GM23248 (cell line): ENCODE results near the gene NRF1. TPM values are rescaled to one million over a fixed set of nuclear protein-coding genes. Genes with fewer than 3 reads are reported as not detected.

ENCODE experiments used
- DNase-seq: peaks from one replicate; pipeline ENCODE4 v3.0.0-alpha.2; 2015
- H2AFZ ChIP-seq: fragments of 200-600 bp; sonication (generic); 2 replicates; pipeline ENCODE4 v1.6.1; 2016; ENCODE audit warnings: antibody characterized with exemption
- H3F3A ChIP-seq: fragments of 200-600 bp; sonication (generic); 2 replicates; pipeline ENCODE4 v1.6.1; 2016; ENCODE audit warnings: mild to moderate bottlenecking, antibody characterized with exemption, mixed run types; ENCODE audit not compliant: insufficient read depth
- H3K27ac ChIP-seq: fragments of 200-600 bp; sonication (generic); 2 replicates; pipeline ENCODE4 v1.5.1; 2016; ENCODE audit warnings: mild to moderate bottlenecking
- H3K27me3 ChIP-seq: fragments of 200-600 bp; sonication (generic); replicated peaks from 2 replicates; pipeline ENCODE4 v1.6.1; 2016; ENCODE audit warnings: mild to moderate bottlenecking; ENCODE audit not compliant: insufficient read depth
- H3K36me3 ChIP-seq: fragments of 200-600 bp; sonication (generic); 2 replicates; pipeline ENCODE4 v1.6.1; 2016; ENCODE audit warnings: low read depth, mild to moderate bottlenecking
- H3K4me1 ChIP-seq: fragments of 200-600 bp; sonication (generic); 2 replicates; pipeline ENCODE4 v1.6.1; 2016; ENCODE audit warnings: mild to moderate bottlenecking; ENCODE audit not compliant: insufficient read depth
- H3K4me2 ChIP-seq: fragments of 200-600 bp; sonication (generic); one replicate; pipeline ENCODE4 v1.6.1; 2016; ENCODE audit warnings: mild to moderate bottlenecking; ENCODE audit not compliant: unreplicated experiment
- H3K4me3 ChIP-seq: fragments of 200-600 bp; sonication (generic); 2 replicates; pipeline ENCODE4 v1.5.1; 2016; ENCODE audit warnings: mild to moderate bottlenecking
- H3K79me2 ChIP-seq: fragments of 200-600 bp; sonication (generic); 2 replicates; pipeline ENCODE4 v1.6.1; 2016; ENCODE audit warnings: mild to moderate bottlenecking; ENCODE audit not compliant: insufficient read depth
- H3K9ac ChIP-seq: fragments of 200-600 bp; sonication (generic); 2 replicates; pipeline ENCODE4 v1.6.1; 2016; ENCODE audit warnings: mild to moderate bottlenecking
- H3K9me2 ChIP-seq: fragments of 200-600 bp; sonication (generic); 2 replicates; pipeline ENCODE4 v1.6.1; 2016; ENCODE audit warnings: mixed run types, mild to moderate bottlenecking, moderate library complexity; ENCODE audit not compliant: insufficient read depth
- H3K9me3 ChIP-seq: fragments of 200-600 bp; sonication (generic); one replicate; pipeline ENCODE4 v1.6.1; 2017; ENCODE audit warnings: low read depth
- H4K20me1 ChIP-seq: fragments of 200-600 bp; sonication (generic); 2 replicates; pipeline ENCODE4 v1.6.0; 2016; ENCODE audit not compliant: insufficient read depth
- EZH2 ChIP-seq: fragments of 200-600 bp; sonication (generic); IDR thresholded peaks from 2 replicates; pipeline ENCODE4 v1.6.1; 2018; ENCODE audit warnings: antibody characterized with exemption, mild to moderate bottlenecking; ENCODE audit not compliant: insufficient read depth, poor library complexity, severe bottlenecking
- EZH2phosphoT487 ChIP-seq: fragments of 200-600 bp; sonication (generic); IDR thresholded peaks from 2 replicates; pipeline ENCODE4 v1.6.1; 2018; ENCODE audit warnings: antibody characterized with exemption, moderate library complexity, mild to moderate bottlenecking, low read depth; ENCODE audit not compliant: insufficient read depth
- WGBS, 2 experiments: methylation state at CpG; one replicate each; pipeline ENCODE4 v1.1.6; 2015 to 2017; ENCODE audit warnings: low lambda C conversion rate in 2 of 2, low coverage in 1 of 2; ENCODE audit errors: missing lambda C conversion rate in 2 of 2; 5-methylcytosine and 5-hydroxymethylcytosine counted together
- in situ Hi-C: fragments of 300-500 bp; cut with MboI; formaldehyde crosslinking; loops from 2 replicates; pipeline ENCODE4 v1.15.0; 2020
- polyA plus RNA-seq: library from polyadenylated mRNA; unstranded; fragments of >200 nt; fragmentation: Nextera tagmentation; extraction: Ambion mirVana; gene quantifications from 2 replicates; pipeline ENCODE4 v1.2.1, GENCODE V29; 2016
- total RNA-seq: library from RNA; depleted of rRNA; stranded (reverse); fragments of >200 nt; shearing (Covaris generic); gene quantifications from 2 replicates; pipeline ENCODE4 v1.2.3, GENCODE V29; 2014

NRF1 gene
- total and polyA plus RNA-seq, 2 experiments from 2014 or later = 3.5 to 11.1 TPM

- Histone ChIP-seq H3F3A (no peaks in the 10 kb centered on the region), H3K4me3 (no peak overlapping the region), H3K79me2 (no peaks in the 10 kb centered on the region), H2AFZ (no peak overlapping the region), H4K20me1 (no peaks in the 10 kb centered on the region), H3K9me2 (no peaks in the 10 kb centered on the region), H3K4me2 (no peak overlapping the region), H3K4me1 (no peaks in the 10 kb centered on the region), H3K9me3 (no peaks in the 10 kb centered on the region), H3K9ac (no peak overlapping the region), H3K36me3 (no peaks in the 10 kb centered on the region), H3K27ac (no peak overlapping the region), H3K27me3 (no peaks in the 10 kb centered on the region)
- DNase-seq = no peak
- in situ Hi-C loops = no loop called here
- WGBS, 2 experiments = 66 to 70% methylated on average over 7 of the region's 7 CpGs
- TF ChIP-seq EZH2phosphoT487 (no peak), EZH2 (no peak)
Observed at GRCh38 chr7:129764247-129765084, 152.9 kb downstream of the NRF1 start.

GRCh38 chr7:129765352-129765751 is 153.8 kb downstream of the NRF1 start:
- Histone ChIP-seq H3K9me3 (no peaks in the 10 kb centered on the region), H3K79me2 (no peaks in the 10 kb centered on the region), H3K4me3 (no peak overlapping the region), H3K27me3 (no peaks in the 10 kb centered on the region), H3F3A (no peaks in the 10 kb centered on the region), H3K27ac (no peak overlapping the region), H3K4me2 (no peak overlapping the region), H3K4me1 (no peaks in the 10 kb centered on the region), H4K20me1 (no peaks in the 10 kb centered on the region), H2AFZ (no peak overlapping the region), H3K9me2 (no peaks in the 10 kb centered on the region), H3K9ac (no peak overlapping the region), H3K36me3 (no peaks in the 10 kb centered on the region)
- DNase-seq = no peak
- TF ChIP-seq EZH2phosphoT487 (no peak), EZH2 (no peak)
- 68 to 76% methylated on average over 3 of the region's 3 CpGs for WGBS, 2 experiments
- in situ Hi-C loops = no loop called here

GRCh38 chr7:129767120-129768015 is 155.8 kb downstream of the NRF1 start:
- in situ Hi-C loops = no loop called here
- no peak overlapping the region for H3K4me2 ChIP-seq
- TF ChIP-seq EZH2 = no peak
- no peak for TF ChIP-seq EZH2phosphoT487
- no peaks in the 10 kb centered on the region; the same call in 1 of the 2 replicates for H3K27me3 ChIP-seq
- H3F3A ChIP-seq = no peaks in the 10 kb centered on the region
- no peak overlapping the region for H3K27ac ChIP-seq
- 74 to 77% methylated on average over 12 of the region's 12 CpGs for WGBS, 2 experiments
- H3K9me2 ChIP-seq = no peaks in the 10 kb centered on the region
- no peak for DNase-seq
- no peaks in the 10 kb centered on the region for H3K79me2 ChIP-seq
- H3K9me3 ChIP-seq = no peaks in the 10 kb centered on the region
- H3K4me1 ChIP-seq = no peaks in the 10 kb centered on the region
- no peaks in the 10 kb centered on the region for H3K36me3 ChIP-seq
- H4K20me1 ChIP-seq = no peaks in the 10 kb centered on the region
- H3K9ac ChIP-seq = no peak overlapping the region
- H2AFZ ChIP-seq = no peak overlapping the region
- H3K4me3 ChIP-seq = no peak overlapping the region

- H3K9me3 ChIP-seq = no peaks in the 10 kb centered on the region
- TF ChIP-seq EZH2 (no peak), EZH2phosphoT487 (no peak)
- no peaks in the 10 kb centered on the region for H3K36me3 ChIP-seq
- no peaks in the 10 kb centered on the region for H4K20me1 ChIP-seq
- H3K9me2 ChIP-seq = no peaks in the 10 kb centered on the region
- H3K4me1 ChIP-seq = no peaks in the 10 kb centered on the region
- H3K4me3 ChIP-seq = no peak overlapping the region
- DNase-seq = no peak
- no peaks in the 10 kb centered on the region; the same call in 1 of the 2 replicates for H3K27me3 ChIP-seq
- no peak overlapping the region for H2AFZ ChIP-seq
- in situ Hi-C loops = no loop called here
- H3F3A ChIP-seq = no peaks in the 10 kb centered on the region
- H3K27ac ChIP-seq = no peak overlapping the region
- 75 to 81% methylated on average over 16 to 17 of the region's 17 CpGs for WGBS, 2 experiments
- no peak overlapping the region for H3K9ac ChIP-seq
- no peaks in the 10 kb centered on the region for H3K79me2 ChIP-seq
- H3K4me2 ChIP-seq = no peak overlapping the region
Observed at GRCh38 chr7:129768614-129769399, 157.3 kb downstream of the NRF1 start.
